ENCODE measurements around the gene USF2. TPM values are rescaled to one million over a fixed set of nuclear protein-coding genes. Genes with fewer than 3 reads are reported as not detected.
A peak's percentile ranks its signal among the peaks of the same experiment; 100 is the strongest.

Gene USF2
- total RNA-seq, 1 experiment from 2014 or later, result 123 TPM

DNA sequence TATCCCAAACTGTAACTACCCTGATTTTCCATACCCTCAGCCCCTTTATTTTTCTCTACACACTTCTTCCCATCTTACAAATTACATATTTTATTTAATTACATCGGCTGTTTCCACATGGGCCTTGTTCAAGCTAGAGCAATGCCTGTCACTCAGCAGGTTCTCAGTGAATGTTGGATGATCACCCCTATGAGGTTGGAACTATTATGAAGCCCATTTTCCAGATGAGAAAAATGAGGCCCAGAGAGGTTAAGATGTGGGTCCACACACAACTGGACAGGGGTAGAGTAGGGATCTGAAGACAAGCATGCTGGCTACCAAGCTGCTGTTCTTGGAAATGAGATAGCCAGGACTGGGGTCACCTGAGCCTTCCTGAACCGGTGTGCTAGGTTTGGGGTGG is 33.2 kb downstream of the USF2 start:
- Histone ChIP-seq H3K56ac (ENCODE audit: insufficient read length, low read depth, low read length) (no peak overlapping the region), H3T11ph (ENCODE audit: low read length) (no peak overlapping the region), H2BK15ac (ENCODE audit: low read depth, low read length) (no peak overlapping the region), H3K27me3 (ENCODE audit: insufficient read depth, low read length) (no peaks in the 10 kb centered on the region), H2BK12ac (ENCODE audit: insufficient read length, low read depth, low read length) (no peak overlapping the region), H2BK5ac (ENCODE audit: insufficient read length, low read length) (no peak overlapping the region), H3K23me2 (ENCODE audit: insufficient read length, low read depth, low read length, poor library complexity, severe bottlenecking) (no peaks in the 10 kb centered on the region), H3K18ac (ENCODE audit: insufficient read length, low read depth, low read length) (no peak overlapping the region), H2AFZ (ENCODE audit: low read length) (no peak overlapping the region), H4K91ac (ENCODE audit: insufficient read length, low read depth, low read length) (no peak overlapping the region), H3K79me2 (ENCODE audit: insufficient read depth, low read length) (no peaks in the 10 kb centered on the region), H3K79me1 (ENCODE audit: insufficient read depth, low read depth, low read length, poor library complexity, severe bottlenecking) (no peaks in the 10 kb centered on the region), H4K20me1 (ENCODE audit: control insufficient read depth, insufficient read depth, insufficient read length) (no peaks in the 10 kb centered on the region), H3K27ac (ENCODE audit: insufficient read length, low read depth, low read length) (no peak overlapping the region), H4K5ac (ENCODE audit: insufficient read length, low read depth, low read length) (no peak overlapping the region), H3K4me1 (ENCODE audit: insufficient read depth, low read length) (no peaks in the 10 kb centered on the region; the same call in 1 of the 2 replicates), H4K8ac (replicated peaks; ENCODE audit: insufficient read length, low read depth, low read length) (no peak overlapping the region), H3K9ac (ENCODE audit: extremely low read depth, insufficient read length, low read length) (no peak overlapping the region), H3K23ac (ENCODE audit: insufficient read length, low read depth, low read length) (no peak overlapping the region), H3K14ac (ENCODE audit: insufficient read depth, low read length) (no peak overlapping the region), H3K4ac (ENCODE audit: low read depth, low read length) (no peak overlapping the region), H3K9me3 (ENCODE audit: control insufficient read depth, low read depth, low read length) (no peaks in the 10 kb centered on the region), H2AK5ac (ENCODE audit: insufficient read length, low read length) (no peak overlapping the region), H3K4me2 (ENCODE audit: insufficient read depth, insufficient read length, low read length) (no peak overlapping the region), H2BK20ac (ENCODE audit: low read depth, low read length, poor library complexity, severe bottlenecking) (no peak overlapping the region), H2BK120ac (ENCODE audit: low read depth, low read length, poor library complexity, severe bottlenecking) (no peak overlapping the region)
- WGBS (ENCODE audit: extremely low coverage, insufficient read length, low lambda C conversion rate), result 100% methylated on average over 1 of the region's 2 CpGs
- DNase-seq, result no peak
- Mint-ChIP-seq H3K27me3 (ENCODE audit: low read depth) (no peaks in the 10 kb centered on the region), H3K9me3 (no peaks in the 10 kb centered on the region), H3K4me3 (no peak overlapping the region), H3K4me1 (peaks cover 0 to 10% of the 10 kb centered on the region in 2 experiments; a peak in 2 of 4 replicates), H3K27ac (peak overlapping the region in 1 of 3 experiments; percentile 13; a peak in 1 of 7 replicates), H3K36me3 (ENCODE audit: insufficient read depth in 1 of 3, low read depth in 3 of 3) (no peaks in the 10 kb centered on the region)
- TF ChIP-seq, protein P1, sequence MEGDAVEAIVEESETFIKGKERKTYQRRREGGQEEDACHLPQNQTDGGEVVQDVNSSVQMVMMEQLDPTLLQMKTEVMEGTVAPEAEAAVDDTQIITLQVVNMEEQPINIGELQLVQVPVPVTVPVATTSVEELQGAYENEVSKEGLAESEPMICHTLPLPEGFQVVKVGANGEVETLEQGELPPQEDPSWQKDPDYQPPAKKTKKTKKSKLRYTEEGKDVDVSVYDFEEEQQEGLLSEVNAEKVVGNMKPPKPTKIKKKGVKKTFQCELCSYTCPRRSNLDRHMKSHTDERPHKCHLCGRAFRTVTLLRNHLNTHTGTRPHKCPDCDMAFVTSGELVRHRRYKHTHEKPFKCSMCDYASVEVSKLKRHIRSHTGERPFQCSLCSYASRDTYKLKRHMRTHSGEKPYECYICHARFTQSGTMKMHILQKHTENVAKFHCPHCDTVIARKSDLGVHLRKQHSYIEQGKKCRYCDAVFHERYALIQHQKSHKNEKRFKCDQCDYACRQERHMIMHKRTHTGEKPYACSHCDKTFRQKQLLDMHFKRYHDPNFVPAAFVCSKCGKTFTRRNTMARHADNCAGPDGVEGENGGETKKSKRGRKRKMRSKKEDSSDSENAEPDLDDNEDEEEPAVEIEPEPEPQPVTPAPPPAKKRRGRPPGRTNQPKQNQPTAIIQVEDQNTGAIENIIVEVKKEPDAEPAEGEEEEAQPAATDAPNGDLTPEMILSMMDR (conservative IDR thresholded peaks at IDR 0.05), result no peak
